GM23338 (cell line): ENCODE results near the gene APPL2.

Experiments used
- CTCF ChIP-seq, 2 experiments: fragments of 200-600 bp in 1 of 2; sonication (generic) in 1 of 2; conservative IDR thresholded peaks; 2 replicates each; pipeline versions ENCODE4 v1.5.1 to v1.6.1; 2016 to 2017; ENCODE audit warnings: antibody characterized with exemption in 2 of 2, low read depth in 2 of 2, mild to moderate bottlenecking in 2 of 2, moderate library complexity in 1 of 2
- EZH2 ChIP-seq: fragments of 200-600 bp; sonication (generic); IDR thresholded peaks from one replicate; pipeline ENCODE4 v1.8.0; 2017; ENCODE audit warnings: antibody characterized with exemption, mild to moderate bottlenecking, low read depth; ENCODE audit not compliant: unreplicated experiment
- EZH2phosphoT487 ChIP-seq: fragments of 200-600 bp; sonication (generic); IDR thresholded peaks from one replicate; pipeline ENCODE4 v1.8.1; 2018; ENCODE audit warnings: antibody characterized with exemption; ENCODE audit not compliant: unreplicated experiment
- JUNB ChIP-seq: IDR thresholded peaks from one replicate; pipeline ENCODE4 v1.6.1; 2016; ENCODE audit warnings: antibody characterized with exemption; ENCODE audit not compliant: unreplicated experiment
- POLR2AphosphoS5 ChIP-seq: IDR thresholded peaks from 2 replicates; pipeline ENCODE4 v1.6.1; 2016; ENCODE audit warnings: antibody characterized with exemption, low read depth
- REST ChIP-seq: IDR thresholded peaks from one replicate; pipeline ENCODE4 v1.6.1; 2018; ENCODE audit warnings: antibody characterized with exemption; ENCODE audit not compliant: unreplicated experiment
- ZNF114 ChIP-seq: fragments of 250-450 bp; sonication (Bioruptor Pico); IDR thresholded peaks from 2 replicates; pipeline ENCODE4 v1.5.0; 2020; ENCODE audit warnings: mild to moderate bottlenecking, moderate library complexity
- ZNF331 ChIP-seq: fragments of 250-450 bp; sonication (Bioruptor Pico); IDR thresholded peaks from 2 replicates; pipeline ENCODE4 v1.5.0; 2020; ENCODE audit warnings: low read depth, mild to moderate bottlenecking, moderate library complexity

GRCh38 chr12:105167346-105167745, 68.6 kb downstream of the APPL2 start:
- TF ChIP-seq CTCF (conservative IDR thresholded peaks at IDR 0.05; ENCODE audit: low read depth in 2 of 2) (no peak), EZH2 (no peak), ZNF331 (CRISPR knock-in tag) (no peak), POLR2AphosphoS5 (no peak), ZNF114 (CRISPR knock-in tag) (no peak), JUNB (no peak), REST (no peak), EZH2phosphoT487 (no peak)
